Hindlimb muscle (tissue), 1 donor: ENCODE measurements around the gene KATNAL1. TPM values are rescaled to one million over a fixed set of nuclear protein-coding genes. Genes with fewer than 3 reads are reported as not detected.
A peak's percentile ranks its signal among the peaks of the same experiment; 100 is the strongest.

Experiments
- DNase-seq: peaks from one replicate; pipeline ENCODE4 v3.0.0-alpha.2; 2013
- polyA plus RNA-seq: library from polyadenylated mRNA; unstranded; fragments of 120-200 nt; gene quantifications from one replicate; pipeline ENCODE4 v1.2.1, GENCODE V29; 2013; ENCODE audit not compliant: insufficient read length

The KATNAL1 gene
- 11.2 TPM for polyA plus RNA-seq

- peak; percentile 87 for DNase-seq
These were observed at the start of gene KATNAL1 for GRCh38 chr13:30307194-30307970. TSS of gene KATNAL1 (minus strand) at chr13:30307551. CDS start at chr13:30283777, 23,774 bp downstream.

- no peak for DNase-seq
These were observed 48.5 kb upstream of the KATNAL1 start for GRCh38 chr13:30355839-30356238.

GRCh38 chr13:30355384-30355699 lies 48.0 kb upstream of the KATNAL1 start:
- no peak for DNase-seq

GRCh38 chr13:30354493-30355383 lies 47.4 kb upstream of the KATNAL1 start:
- no peak for DNase-seq

- DNase-seq, result no peak
These were observed 46.3 kb upstream of the KATNAL1 start for GRCh38 chr13:30353471-30354215.

GRCh38 chr13:30353060-30353459 lies 45.7 kb upstream of the KATNAL1 start:
- DNase-seq, result no peak

GRCh38 chr13:30352121-30352520 lies 44.8 kb upstream of the KATNAL1 start:
- DNase-seq, result no peak

GRCh38 chr13:30346789-30347167 lies 39.4 kb upstream of the KATNAL1 start:
- DNase-seq, result no peak

- DNase-seq, result no peak
These were observed 38.9 kb upstream of the KATNAL1 start for GRCh38 chr13:30346153-30346788.

GRCh38 chr13:30345426-30346100 lies 38.2 kb upstream of the KATNAL1 start:
- no peak for DNase-seq

GRCh38 chr13:30341815-30342570 lies 34.6 kb upstream of the KATNAL1 start:
- DNase-seq, result peak; percentile 91

- DNase-seq, result no peak
These were observed 33.2 kb upstream of the KATNAL1 start for GRCh38 chr13:30340331-30341250.

- no peak for DNase-seq
These were observed 32.5 kb upstream of the KATNAL1 start for GRCh38 chr13:30339738-30340330.

GRCh38 chr13:30338952-30339351 lies 31.6 kb upstream of the KATNAL1 start:
- DNase-seq, result no peak

GRCh38 chr13:30338331-30338851 lies 31.0 kb upstream of the KATNAL1 start:
- no peak for DNase-seq

GRCh38 chr13:30337061-30337610 lies 29.8 kb upstream of the KATNAL1 start:
- DNase-seq, result no peak

GRCh38 chr13:30334663-30335386 lies 27.5 kb upstream of the KATNAL1 start:
- DNase-seq, result no peak

GRCh38 chr13:30333616-30334015 lies 26.3 kb upstream of the KATNAL1 start:
- DNase-seq, result no peak
